Hepatocyte (in vitro differentiated cells): Measurements from ENCODE around the gene MGST3. TPM values are rescaled to one million over a fixed set of nuclear protein-coding genes. Genes with fewer than 3 reads are reported as not detected.

Experiments
- DNase-seq: peaks from one replicate; pipeline ENCODE4 v3.0.0-alpha.2; 2016; ENCODE audit warnings: low spot score
- H2AFZ ChIP-seq: fragments of 200-600 bp; sonication (generic); 2 replicates; pipeline ENCODE4 v1.6.0; 2016; ENCODE audit warnings: antibody characterized with exemption, mild to moderate bottlenecking
- H3K27ac ChIP-seq: fragments of 200-600 bp; sonication (generic); 2 replicates; pipeline ENCODE4 v1.5.1; 2016; ENCODE audit warnings: mild to moderate bottlenecking
- H3K27me3 ChIP-seq: fragments of 200-600 bp; sonication (generic); 2 replicates; pipeline ENCODE4 v1.6.1; 2016
- H3K36me3 ChIP-seq: fragments of 200-600 bp; sonication (generic); replicated peaks from 2 replicates; pipeline ENCODE4 v1.5.1; 2016; ENCODE audit warnings: low read depth; ENCODE audit not compliant: insufficient read depth
- H3K4me1 ChIP-seq: fragments of 200-600 bp; sonication (generic); 2 replicates; pipeline ENCODE4 v1.5.1; 2016; ENCODE audit warnings: mild to moderate bottlenecking, moderate library complexity; ENCODE audit not compliant: insufficient read depth
- H3K4me2 ChIP-seq: fragments of 200-600 bp; sonication (generic); 2 replicates; pipeline ENCODE4 v1.6.0; 2016
- H3K4me3 ChIP-seq: fragments of 200-600 bp; sonication (generic); 2 replicates; pipeline ENCODE4 v1.5.1; 2016; ENCODE audit warnings: mild to moderate bottlenecking
- H3K79me2 ChIP-seq: fragments of 200-600 bp; sonication (generic); 2 replicates; pipeline ENCODE4 v1.6.0; 2017; ENCODE audit warnings: mild to moderate bottlenecking
- H3K9me2 ChIP-seq: fragments of 200-600 bp; sonication (generic); replicated peaks from 2 replicates; pipeline ENCODE4 v1.6.0; 2017; ENCODE audit warnings: mild to moderate bottlenecking; ENCODE audit not compliant: insufficient read depth
- H3K9me3 ChIP-seq: fragments of 200-600 bp; sonication (generic); 2 replicates; pipeline ENCODE4 v1.5.1; 2016; ENCODE audit warnings: low read depth, mild to moderate bottlenecking
- H4K20me1 ChIP-seq: fragments of 200-600 bp; sonication (generic); 2 replicates; pipeline ENCODE4 v1.6.0; 2016; ENCODE audit warnings: mild to moderate bottlenecking; ENCODE audit not compliant: insufficient read depth, poor library complexity, severe bottlenecking
- CTCF ChIP-seq: fragments of 200-600 bp; sonication (generic); IDR thresholded peaks from 2 replicates; pipeline ENCODE4 v1.5.1; 2016; ENCODE audit warnings: antibody characterized with exemption, mild to moderate bottlenecking; ENCODE audit not compliant: poor library complexity
- EZH2 ChIP-seq: fragments of 200-600 bp; sonication (generic); IDR thresholded peaks from 2 replicates; pipeline ENCODE4 v1.6.1; 2016; ENCODE audit warnings: antibody characterized with exemption, mild to moderate bottlenecking, borderline replicate concordance
- EZH2phosphoT487 ChIP-seq: fragments of 200-600 bp; sonication (generic); IDR thresholded peaks from one replicate; pipeline ENCODE4 v1.6.1; 2018; ENCODE audit warnings: antibody characterized with exemption, mild to moderate bottlenecking, low read depth, moderate library complexity; ENCODE audit not compliant: unreplicated experiment, severe bottlenecking
- WGBS: methylation state at CpG from one replicate; pipeline ENCODE4 v1.1.6; 2016; ENCODE audit warnings: low lambda C conversion rate; ENCODE audit errors: missing lambda C conversion rate; 5-methylcytosine and 5-hydroxymethylcytosine counted together
- polyA plus RNA-seq: library from polyadenylated mRNA; unstranded; fragments of >200 nt; fragmentation: Nextera tagmentation; extraction: Ambion mirVana; gene quantifications from 2 replicates; pipeline ENCODE4 v1.2.1, GENCODE V29; 2016
- total RNA-seq: library from RNA; depleted of rRNA; stranded (reverse); fragments of >200 nt; gene quantifications from 2 replicates; pipeline ENCODE4 v1.2.3, GENCODE V29; 2014

The MGST3 gene
- total and polyA plus RNA-seq, 2 experiments from 2014 or later = 188 to 470 TPM

- Histone ChIP-seq H3K4me1 (no peaks in the 10 kb centered on the region), H3K4me2 (no peak overlapping the region), H3K27me3 (no peaks in the 10 kb centered on the region), H2AFZ (no peak overlapping the region), H3K9me2 (no peaks in the 10 kb centered on the region), H3K27ac (no peak overlapping the region), H3K79me2 (no peaks in the 10 kb centered on the region), H3K9me3 (no peaks in the 10 kb centered on the region), H3K4me3 (no peak overlapping the region), H3K36me3 (peaks cover 3% of the 10 kb centered on the region), H4K20me1 (no peaks in the 10 kb centered on the region)
- TF ChIP-seq EZH2 (no peak), CTCF (no peak), EZH2phosphoT487 (no peak)
- 89% methylated on average over 5 of the region's 5 CpGs for WGBS
- DNase-seq = no peak
Measured at GRCh38 chr1:165666152-165666825, 35.3 kb downstream of the MGST3 start.

GRCh38 chr1:165668184-165668583 is 37.1 kb downstream of the MGST3 start:
- Histone ChIP-seq H3K27ac (no peak overlapping the region), H3K27me3 (no peaks in the 10 kb centered on the region), H3K4me3 (no peak overlapping the region), H3K79me2 (no peaks in the 10 kb centered on the region), H3K36me3 (peaks cover 3% of the 10 kb centered on the region), H3K9me2 (no peaks in the 10 kb centered on the region), H4K20me1 (no peaks in the 10 kb centered on the region), H3K4me1 (no peaks in the 10 kb centered on the region), H3K9me3 (no peaks in the 10 kb centered on the region), H3K4me2 (no peak overlapping the region), H2AFZ (no peak overlapping the region)
- no peak for DNase-seq
- 91% methylated on average over 3 of the region's 3 CpGs for WGBS
- TF ChIP-seq EZH2phosphoT487 = no peak
- no peak for TF ChIP-seq EZH2
- no peak for TF ChIP-seq CTCF

GRCh38 chr1:165671526-165671925 is 40.5 kb downstream of the MGST3 start:
- Histone ChIP-seq H3K9me3 (no peaks in the 10 kb centered on the region), H3K4me2 (no peak overlapping the region), H3K4me1 (no peaks in the 10 kb centered on the region), H3K79me2 (no peaks in the 10 kb centered on the region), H3K9me2 (no peaks in the 10 kb centered on the region), H3K4me3 (no peak overlapping the region), H3K27ac (no peak overlapping the region), H3K27me3 (no peaks in the 10 kb centered on the region), H3K36me3 (no peaks in the 10 kb centered on the region), H2AFZ (no peak overlapping the region), H4K20me1 (no peaks in the 10 kb centered on the region)
- DNase-seq = no peak
- WGBS = 97% methylated on average over 2 of the region's 2 CpGs
- TF ChIP-seq EZH2 (no peak), EZH2phosphoT487 (no peak), CTCF (no peak)
